HepG2 (cell line): ENCODE measurements around the gene CEBPB. TPM values are rescaled to one million over a fixed set of nuclear protein-coding genes. Genes with fewer than 3 reads are reported as not detected.

Experiments
- AGO1 ChIP-seq: fragments of 200-400 bp; formaldehyde crosslinking; IDR thresholded peaks from 2 replicates; pipeline ENCODE4 v1.6.1; 2017; ENCODE audit warnings: mild to moderate bottlenecking, low read depth, low read length, moderate library complexity; ENCODE audit not compliant: poor library complexity, severe bottlenecking
- ARHGAP35 ChIP-seq: sonication (generic); formaldehyde crosslinking; IDR thresholded peaks from 2 replicates; pipeline ENCODE4 v1.9.0; 2022; ENCODE audit warnings: mild to moderate bottlenecking, inconsistent platforms, moderate library complexity, missing genetic modification reagents, borderline replicate concordance
- ARID2 ChIP-seq: sonication (generic); formaldehyde crosslinking; IDR thresholded peaks from 2 replicates; pipeline ENCODE4 v1.8.1; 2022; ENCODE audit warnings: mild to moderate bottlenecking, missing genetic modification reagents, borderline replicate concordance
- ATF7 ChIP-seq, 2 experiments: fragments of 450-650 bp in 1 of 2; sonication (generic) in 1 of 2; formaldehyde crosslinking in 1 of 2; IDR thresholded peaks; 2 replicates each; pipeline versions ENCODE4 v1.4.0 to v1.6.1; 2016 to 2020; ENCODE audit warnings: antibody characterized with exemption in 1 of 2, mild to moderate bottlenecking in 1 of 2, missing genetic modification reagents in 1 of 2
- CEBPB ChIP-seq: IDR thresholded peaks from 2 replicates; pipeline ENCODE4 v1.6.1; 2011; ENCODE audit warnings: low read depth, low read length, improper control_type of control experiment, borderline replicate concordance
- CENPT ChIP-seq: sonication (generic); formaldehyde crosslinking; IDR thresholded peaks from 2 replicates; pipeline ENCODE4 v1.8.0; 2022; ENCODE audit warnings: low read depth, mild to moderate bottlenecking, moderate library complexity, missing genetic modification reagents
- ETV6 ChIP-seq: sonication (generic); formaldehyde crosslinking; conservative IDR thresholded peaks from 2 replicates; pipeline ENCODE4 v1.4.0; 2020; ENCODE audit warnings: missing genetic modification reagents
- IKZF4 ChIP-seq: sonication (generic); formaldehyde crosslinking; IDR thresholded peaks from 2 replicates; pipeline ENCODE4 v1.5.1; 2020; ENCODE audit warnings: borderline replicate concordance, mild to moderate bottlenecking, low read depth, missing genetic modification reagents; ENCODE audit errors: not compliant biosample characterization
- JUND ChIP-seq: sonication (generic); formaldehyde crosslinking; IDR thresholded peaks from 2 replicates; pipeline ENCODE4 v1.8.0; 2022; ENCODE audit warnings: mild to moderate bottlenecking, missing genetic modification reagents
- NKX3-1 ChIP-seq: sonication (generic); formaldehyde crosslinking; IDR thresholded peaks from 2 replicates; pipeline ENCODE4 v1.5.0; 2020; ENCODE audit warnings: missing genetic modification reagents
- PRPF4 ChIP-seq: fragments of 200-400 bp; formaldehyde crosslinking; IDR thresholded peaks from 2 replicates; pipeline ENCODE4 v1.6.1; 2016; ENCODE audit warnings: low read length, low read depth; ENCODE audit not compliant: poor library complexity, severe bottlenecking
- RFX5 ChIP-seq: IDR thresholded peaks from 2 replicates; pipeline ENCODE4 v1.6.1; 2011; ENCODE audit warnings: low read depth, low read length, improper control_type of control experiment
- ZBTB20 ChIP-seq: sonication (generic); formaldehyde crosslinking; IDR thresholded peaks from 2 replicates; pipeline ENCODE4 v1.8.1; 2023; ENCODE audit warnings: missing genetic modification reagents, low read depth, mild to moderate bottlenecking, borderline replicate concordance
- ZBTB39 ChIP-seq: sonication (generic); formaldehyde crosslinking; IDR thresholded peaks from 2 replicates; pipeline ENCODE4 v1.5.0; 2020; ENCODE audit warnings: missing genetic modification reagents
- ZBTB46 ChIP-seq: sonication (generic); formaldehyde crosslinking; IDR thresholded peaks from 2 replicates; pipeline ENCODE4 v1.4.0; 2020; ENCODE audit warnings: mild to moderate bottlenecking, missing genetic modification reagents, borderline replicate concordance
- ZFP82 ChIP-seq: sonication (generic); formaldehyde crosslinking; IDR thresholded peaks from 2 replicates; pipeline ENCODE4 v1.5.1; 2020; ENCODE audit warnings: mild to moderate bottlenecking, missing genetic modification reagents, borderline replicate concordance
- ZNF549 ChIP-seq: sonication (generic); formaldehyde crosslinking; IDR thresholded peaks from 2 replicates; pipeline ENCODE4 v1.5.0; 2020; ENCODE audit warnings: missing genetic modification reagents
- ZNF572 ChIP-seq: sonication (generic); formaldehyde crosslinking; IDR thresholded peaks from 2 replicates; pipeline ENCODE4 v1.5.1; 2020; ENCODE audit warnings: mild to moderate bottlenecking, missing genetic modification reagents
- ZNF672 ChIP-seq: sonication (generic); formaldehyde crosslinking; IDR thresholded peaks from 2 replicates; pipeline ENCODE4 v1.8.1; 2022; ENCODE audit warnings: missing genetic modification reagents
- ZNF737 ChIP-seq: sonication (generic); formaldehyde crosslinking; IDR thresholded peaks from 2 replicates; pipeline ENCODE4 v1.5.0; 2020; ENCODE audit warnings: missing genetic modification reagents, mild to moderate bottlenecking, borderline replicate concordance
- ZNF883 ChIP-seq: sonication (generic); formaldehyde crosslinking; IDR thresholded peaks from 2 replicates; pipeline ENCODE4 v1.5.1; 2020; ENCODE audit warnings: mild to moderate bottlenecking, missing genetic modification reagents; ENCODE audit errors: not compliant biosample characterization
- polyA plus RNA-seq, 8 experiments: library from polyadenylated mRNA; depleted of rRNA in 3 of 8; stranded (reverse) in 7 of 8; unstranded in 1 of 8; fragments of >200 nt; fragmentation: Illumina TruSeq in 4 of 8; extraction: Trizol in 4 of 8; gene quantifications; 2 replicates each; pipeline versions ENCODE4 v1.2.1 to v1.2.3, GENCODE V29; 2011 to 2016; ENCODE audit warnings: low read depth in 4 of 8, missing spikeins in 1 of 8, mixed read lengths in 1 of 8; ENCODE audit not compliant: insufficient read depth in 1 of 8
- total RNA-seq, 5 experiments: library from RNA; depleted of rRNA; stranded (reverse); fragments of >200 nt; fragmentation: Illumina TruSeq; extraction: Trizol; gene quantifications; 2 replicates each; pipeline ENCODE4 v1.2.3, GENCODE V29; 2016; ENCODE audit warnings: low read depth in 1 of 5

Gene CEBPB
- total and polyA plus RNA-seq, 2 of the 13 experiments (the other 11 are each of a cell fraction or from before 2014, with no cell fraction given), result 18.5 to 28.2 TPM

- TF ChIP-seq PRPF4 (no peak), ZNF572 (no peak), ZNF883 (CRISPR knock-in tag) (peak; percentile 24), CENPT (no peak), ETV6 (CRISPR knock-in tag) (no peak), ZBTB20 (peak; percentile 65), IKZF4 (peak; percentile 50), ARID2 (CRISPR knock-in tag) (no peak), ARHGAP35 (CRISPR knock-in tag) (peak; percentile 16; the same call in 1 of the 2 replicates), ATF7 (IDR thresholded peaks at IDR 0.05) (no peak), ATF7 (CRISPR knock-in tag; IDR thresholded peaks at IDR 0.05) (peak; percentile 93; the same call in 1 of the 2 replicates), ZNF672 (no peak), ZBTB46 (CRISPR knock-in tag) (peak; percentile 99), ZBTB39 (CRISPR knock-in tag) (no peak; the same call in 1 of the 2 replicates), ZFP82 (peak; percentile 95; the same call in 1 of the 2 replicates), RFX5 (no peak), JUND (CRISPR knock-in tag) (peak; percentile 88), ZNF549 (CRISPR knock-in tag) (no peak), CEBPB (peak; percentile 99), AGO1 (peak; percentile 88), ZNF737 (CRISPR knock-in tag) (no peak; the same call in 1 of the 2 replicates), NKX3-1 (CRISPR knock-in tag) (peak; percentile 33; the same call in 1 of the 2 replicates)
Measured at GRCh38 chr20:50188879-50189680, 1.6 kb upstream of the CEBPB start (continued).
